Head of caudate nucleus (tissue), 42 donors: ENCODE data around the gene PDSS2.

Experiments used
- DNase-seq, 42 donors: peaks; one replicate each; pipeline versions ENCODE4 v3.0.0 to v3.0.0-alpha.2; 2020 to 2021; ENCODE audit warnings: mixed read lengths in 7 of 42
- intact Hi-C: fragments of 100-400 bp; cut with DNase I; formaldehyde crosslinking; loops from one replicate; pipeline ENCODE4 v1.15.0; 2022

The PDSS2 gene

GRCh38 chr6:107246972-107247615 is 212.3 kb downstream of the PDSS2 start:
- intact Hi-C loops: no loop called here
- no peak for DNase-seq

- intact Hi-C loops: no loop called here
- no peak for DNase-seq
Observed at GRCh38 chr6:107246249-107246971, 213.0 kb downstream of the PDSS2 start.

- no peak for DNase-seq
- intact Hi-C loops: no loop called here
Observed at GRCh38 chr6:107244742-107245480, 214.5 kb downstream of the PDSS2 start.

GRCh38 chr6:107244082-107244741 is 215.2 kb downstream of the PDSS2 start:
- intact Hi-C loops: no loop called here
- no peak for DNase-seq

GRCh38 chr6:107243471-107243870 is 215.9 kb downstream of the PDSS2 start:
- intact Hi-C loops: no loop called here

GRCh38 chr6:107237992-107238660 is 221.2 kb downstream of the PDSS2 start:
- DNase-seq: no peak
- intact Hi-C loops: no loop called here

More at GRCh38 chr6:107243471-107243870, 215.9 kb downstream of the PDSS2 start:
- DNase-seq: no peak

- no peak for DNase-seq
- intact Hi-C loops: no loop called here
Observed at GRCh38 chr6:107235511-107235910, 223.9 kb downstream of the PDSS2 start.

- intact Hi-C loops: no loop called here
- DNase-seq: no peak
Observed at GRCh38 chr6:107235007-107235406, 224.4 kb downstream of the PDSS2 start.

GRCh38 chr6:107231243-107231642 is 228.1 kb downstream of the PDSS2 start:
- DNase-seq: no peak
- intact Hi-C loops: no loop called here

- DNase-seq: no peak
Observed at GRCh38 chr6:107230448-107230847, 228.9 kb downstream of the PDSS2 start.

GRCh38 chr6:107230024-107230423 is 229.3 kb downstream of the PDSS2 start:
- intact Hi-C loops: no loop called here
- no peak for DNase-seq

More at GRCh38 chr6:107230448-107230847, 228.9 kb downstream of the PDSS2 start:
- intact Hi-C loops: no loop called here

- intact Hi-C loops: no loop called here
- no peak for DNase-seq
Observed at GRCh38 chr6:107228754-107229153, 230.6 kb downstream of the PDSS2 start.

- no peak for DNase-seq
- intact Hi-C loops: no loop called here
Observed at GRCh38 chr6:107221519-107221918, 237.8 kb downstream of the PDSS2 start.

GRCh38 chr6:107219851-107220250 is 239.5 kb downstream of the PDSS2 start:
- intact Hi-C loops: no loop called here

GRCh38 chr6:107218142-107218541 is 241.2 kb downstream of the PDSS2 start:
- no peak for DNase-seq
- intact Hi-C loops: no loop called here

More at GRCh38 chr6:107219851-107220250, 239.5 kb downstream of the PDSS2 start:
- no peak for DNase-seq

- intact Hi-C loops: no loop called here
- DNase-seq: no peak
Observed at GRCh38 chr6:107217248-107217647, 242.1 kb downstream of the PDSS2 start.

GRCh38 chr6:107216197-107216933 is 243.0 kb downstream of the PDSS2 start:
- intact Hi-C loops: no loop called here

GRCh38 chr6:107215334-107215733 is 244.0 kb downstream of the PDSS2 start:
- DNase-seq: no peak
- intact Hi-C loops: no loop called here

More at GRCh38 chr6:107216197-107216933, 243.0 kb downstream of the PDSS2 start:
- DNase-seq: no peak
